ENCODE results near the gene C1orf21. TPM values are rescaled to one million over a fixed set of nuclear protein-coding genes. Genes with fewer than 3 reads are reported as not detected.

C1orf21 gene
- total RNA-seq, 4 donors from 2014 or later: 30.6 to 61.7 (median 43.0) TPM

GRCh38 chr1:184424157-184424556 lies 37.3 kb downstream of the C1orf21 start:
- H3K4me3 ChIP-seq: no peak overlapping the region
- DNase-seq (ENCODE audit: low spot score in 2 of 2): no peak
- no peaks in the 10 kb centered on the region for H3K9me3 ChIP-seq
- WGBS, 2 donors: 80 to 88% methylated on average over 3 of the region's 3 CpGs
- H3K36me3 ChIP-seq: no peaks in the 10 kb centered on the region
- no peak for TF ChIP-seq EP300 (IDR thresholded peaks at IDR 0.05)
- no peak for TF ChIP-seq CTCF (IDR thresholded peaks at IDR 0.05)
- TF ChIP-seq POLR2A (IDR thresholded peaks at IDR 0.05): no peak
- peaks cover 0 to 47% (median 2%) of the 10 kb centered on the region in 4 donors for H3K4me1 ChIP-seq
- H3K27ac ChIP-seq: no peak overlapping the region
- no peaks in the 10 kb centered on the region for H3K27me3 ChIP-seq

GRCh38 chr1:184424945-184425344 lies 38.1 kb downstream of the C1orf21 start:
- TF ChIP-seq EP300 (IDR thresholded peaks at IDR 0.05): no peak
- TF ChIP-seq POLR2A (IDR thresholded peaks at IDR 0.05): no peak
- no peak for TF ChIP-seq CTCF (IDR thresholded peaks at IDR 0.05)
- Histone ChIP-seq H3K36me3 (no peaks in the 10 kb centered on the region), H3K4me3 (no peak overlapping the region), H3K27me3 (no peaks in the 10 kb centered on the region), H3K27ac (no peak overlapping the region), H3K9me3 (no peaks in the 10 kb centered on the region), H3K4me1 (peaks cover 0 to 39% (median 2%) of the 10 kb centered on the region in 4 donors)
- no peak for DNase-seq (ENCODE audit: low spot score in 2 of 2)
- 75 to 84% methylated on average over 2 of the region's 2 CpGs for WGBS, 2 donors

- TF ChIP-seq CTCF (IDR thresholded peaks at IDR 0.05) (no peak), EP300 (IDR thresholded peaks at IDR 0.05) (no peak), POLR2A (IDR thresholded peaks at IDR 0.05) (no peak)
- WGBS, 2 donors: 78 to 83% methylated on average over 7 of the region's 7 CpGs
- no peak overlapping the region for H3K4me3 ChIP-seq
- peaks cover 0 to 32% (median 2%) of the 10 kb centered on the region in 4 donors for H3K4me1 ChIP-seq
- no peaks in the 10 kb centered on the region for H3K9me3 ChIP-seq
- no peaks in the 10 kb centered on the region for H3K36me3 ChIP-seq
- no peaks in the 10 kb centered on the region for H3K27me3 ChIP-seq
- H3K27ac ChIP-seq: no peak overlapping the region
- DNase-seq (ENCODE audit: low spot score in 2 of 2): no peak
These were observed 38.8 kb downstream of the C1orf21 start for GRCh38 chr1:184425449-184426277.

GRCh38 chr1:184426278-184426674 lies 39.4 kb downstream of the C1orf21 start:
- Histone ChIP-seq H3K36me3 (no peaks in the 10 kb centered on the region), H3K4me1 (peaks cover 0 to 28% (median 2%) of the 10 kb centered on the region in 4 donors), H3K27ac (no peak overlapping the region), H3K27me3 (no peaks in the 10 kb centered on the region), H3K9me3 (peaks cover 0 to 4% (median 0%) of the 10 kb centered on the region in 4 donors), H3K4me3 (no peak overlapping the region)
- DNase-seq (ENCODE audit: low spot score in 2 of 2): no peak
- 89 to 90% methylated on average over 7 of the region's 7 CpGs for WGBS, 2 donors
- no peak for TF ChIP-seq CTCF (IDR thresholded peaks at IDR 0.05)
- TF ChIP-seq EP300 (IDR thresholded peaks at IDR 0.05): no peak
- no peak for TF ChIP-seq POLR2A (IDR thresholded peaks at IDR 0.05)

DNA sequence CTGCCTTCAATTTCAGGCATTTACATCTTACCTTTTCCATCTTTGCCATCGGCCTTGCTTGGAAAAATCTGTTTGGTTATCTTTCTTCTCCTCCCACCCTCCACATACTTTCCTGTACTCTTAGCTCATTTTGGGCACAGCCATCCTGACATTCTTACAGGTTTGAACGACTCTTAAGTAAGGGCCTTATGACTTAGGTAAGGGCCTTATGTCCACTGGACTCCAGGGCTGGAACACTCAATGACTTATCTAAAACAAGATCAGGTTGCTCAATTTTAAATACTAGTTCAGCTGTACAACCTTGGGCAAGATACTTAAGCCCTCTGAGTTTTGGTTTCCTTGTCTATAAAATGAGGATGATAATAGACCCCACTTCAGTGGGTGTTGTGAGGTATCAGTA lies 40.9 kb downstream of the C1orf21 start:
- Histone ChIP-seq H3K27me3 (no peaks in the 10 kb centered on the region), H3K4me3 (no peak overlapping the region), H3K36me3 (no peaks in the 10 kb centered on the region), H3K4me1 (peaks cover 0 to 14% (median 2%) of the 10 kb centered on the region in 4 donors), H3K9me3 (peaks cover 0 to 5% (median 0%) of the 10 kb centered on the region in 4 donors), H3K27ac (no peak overlapping the region)
- DNase-seq (ENCODE audit: low spot score in 2 of 2): no peak
- TF ChIP-seq CTCF (IDR thresholded peaks at IDR 0.05) (no peak), POLR2A (IDR thresholded peaks at IDR 0.05) (no peak), EP300 (IDR thresholded peaks at IDR 0.05) (no peak)
- WGBS, 2 donors: 91 to 93% methylated on average over 2 of the region's 2 CpGs
